A549 (cell line): ENCODE data around the gene ACAN. TPM values are rescaled to one million over a fixed set of nuclear protein-coding genes. Genes with fewer than 3 reads are reported as not detected.

Experiments used
- ATAC-seq, 2 experiments: fragments of 200-7000 bp in 1 of 2; fragments of >200 bp in 1 of 2; cut with Nextera tagmentation in 1 of 2; cut with Tn5 transposase in 1 of 2; 3 replicates each; pipeline versions ENCODE4 v1.8.0 to v1.9.1; 2018 to 2020; ENCODE audit warnings: mild to moderate bottlenecking in 1 of 2, moderate library complexity in 1 of 2
- CTCF ChIA-PET: fragments of 300-600 bp; sonication (Branson Sonifier 250); formaldehyde crosslinking; extraction: SDS; loops from one replicate; lab custom pipeline; 2021; ENCODE audit warnings: antibody characterized with exemption, inconsistent platforms; lab: Yijun Ruan, JAX
- POLR2A ChIA-PET: fragments of 350-600 bp; formaldehyde crosslinking; extraction: SDS; loops from one replicate; lab custom pipeline; 2021; ENCODE audit warnings: antibody characterized with exemption, inconsistent platforms; lab: Yijun Ruan, JAX
- DNase-seq, 2 experiments: peaks; one replicate each; pipeline versions ENCODE4 v3.0.0 to v3.0.0-alpha.2; 2011 to 2016; ENCODE audit warnings: low read depth in 1 of 2, low spot score in 1 of 2
- FAIRE-seq: peaks from 2 replicates; lab custom pipeline; 2011; peaks lifted over from hg19 to GRCh38; lab: Jason Lieb, UNC
- H3K27ac ChIP-seq, 2 experiments: fragments of >200 bp; sonication (Bioruptor Twin); formaldehyde crosslinking; 3 replicates each; pipeline ENCODE4 v1.5.1; 2016 to 2017
- H3K4me1 ChIP-seq: fragments of >200 bp; sonication (Bioruptor Twin); formaldehyde crosslinking; 3 replicates; pipeline ENCODE4 v1.6.1; 2016
- H3K4me2 ChIP-seq: fragments of >200 bp; sonication (Bioruptor Twin); formaldehyde crosslinking; 3 replicates; pipeline ENCODE4 v1.6.1; 2016
- H3K4me3 ChIP-seq: fragments of >200 bp; sonication (Bioruptor Twin); formaldehyde crosslinking; 3 replicates; pipeline ENCODE4 v1.5.1; 2016
- H3K9me3 ChIP-seq: fragments of >200 bp; sonication (Bioruptor Twin); formaldehyde crosslinking; 3 replicates; pipeline ENCODE4 v1.6.1; 2016
- CHD2 ChIP-seq: fragments of 150-350 bp; IDR thresholded peaks from 2 replicates; pipeline ENCODE4 v1.6.1; 2014; ENCODE audit warnings: low read length; ENCODE audit not compliant: partially characterized antibody
- EHF ChIP-seq: fragments of 250-450 bp; sonication (Bioruptor Pico); IDR thresholded peaks from 2 replicates; pipeline ENCODE4 v1.5.0; 2020; ENCODE audit warnings: mild to moderate bottlenecking
- EHMT2 ChIP-seq: fragments of 200-600 bp; sonication (generic); IDR thresholded peaks from 2 replicates; pipeline ENCODE4 v1.6.1; 2016; ENCODE audit warnings: antibody characterized with exemption, low read depth, mild to moderate bottlenecking, moderate library complexity
- ELK1 ChIP-seq: fragments of 150-350 bp; IDR thresholded peaks from 2 replicates; pipeline ENCODE4 v1.6.1; 2014; ENCODE audit warnings: low read depth, mild to moderate bottlenecking, low read length
- ESRRA ChIP-seq: fragments of 150-350 bp; IDR thresholded peaks from 2 replicates; pipeline ENCODE4 v1.6.1; 2014; ENCODE audit warnings: mild to moderate bottlenecking, low read length, borderline replicate concordance
- FOSB ChIP-seq: fragments of 250-450 bp; sonication (Bioruptor Pico); IDR thresholded peaks from 2 replicates; pipeline ENCODE4 v1.5.0; 2020; ENCODE audit warnings: mild to moderate bottlenecking, moderate library complexity
- HDAC2 ChIP-seq: fragments of 200-600 bp; sonication (generic); IDR thresholded peaks from 2 replicates; pipeline ENCODE4 v1.6.1; 2016
- HES2 ChIP-seq: fragments of >200 bp; sonication (Bioruptor Twin); formaldehyde crosslinking; IDR thresholded peaks from 2 replicates; pipeline ENCODE4 v1.6.1; 2016
- HOXA7 ChIP-seq: fragments of 250-450 bp; sonication (Bioruptor Pico); IDR thresholded peaks from 2 replicates; pipeline ENCODE4 v1.5.0; 2020; ENCODE audit warnings: mild to moderate bottlenecking, moderate library complexity
- HOXB13 ChIP-seq: fragments of 250-450 bp; sonication (Bioruptor Pico); IDR thresholded peaks from 2 replicates; pipeline ENCODE4 v1.5.0; 2020; ENCODE audit warnings: low read depth, mild to moderate bottlenecking, moderate library complexity
- JUN ChIP-seq, 2 experiments: fragments of >200 bp; sonication (Bioruptor Twin); formaldehyde crosslinking; IDR thresholded peaks; 2 replicates in 1 of 2; 3 replicates in 1 of 2; pipeline ENCODE4 v1.6.1; 2016 to 2017
- NR3C1 ChIP-seq: fragments of >200 bp; sonication (Bioruptor Twin); formaldehyde crosslinking; IDR thresholded peaks from 3 replicates; pipeline ENCODE4 v1.6.1; 2017
- PHF8 ChIP-seq: fragments of 200-600 bp; sonication (generic); IDR thresholded peaks from 2 replicates; pipeline ENCODE4 v1.6.1; 2016; ENCODE audit warnings: low read depth, mild to moderate bottlenecking, antibody characterized with exemption, moderate library complexity, borderline replicate concordance
- RCOR1 ChIP-seq: fragments of 150-350 bp; IDR thresholded peaks from 2 replicates; pipeline ENCODE4 v1.6.1; 2014; ENCODE audit warnings: antibody characterized with exemption, low read length, low read depth
- RNF2 ChIP-seq: fragments of 200-600 bp; sonication (generic); IDR thresholded peaks from 2 replicates; pipeline ENCODE4 v1.6.1; 2016; ENCODE audit warnings: low read depth, mild to moderate bottlenecking, antibody characterized with exemption, moderate library complexity, borderline replicate concordance
- SREBF2 ChIP-seq: fragments of 450-650 bp; IDR thresholded peaks from 2 replicates; pipeline ENCODE4 v1.6.1; 2014; ENCODE audit warnings: mild to moderate bottlenecking, moderate library complexity
- TP53 ChIP-seq: fragments of 250-450 bp; sonication (Bioruptor Pico); IDR thresholded peaks from 2 replicates; pipeline ENCODE4 v1.5.0; 2021; ENCODE audit warnings: mild to moderate bottlenecking, moderate library complexity
- ZC3H11A ChIP-seq: fragments of 450-650 bp; IDR thresholded peaks from 2 replicates; pipeline ENCODE4 v1.6.1; 2014; ENCODE audit warnings: antibody characterized with exemption, mild to moderate bottlenecking
- ZFP36 ChIP-seq: fragments of 450-650 bp; IDR thresholded peaks from 2 replicates; pipeline ENCODE4 v1.6.1; 2014; ENCODE audit warnings: borderline replicate concordance; ENCODE audit not compliant: partially characterized antibody
- ZSCAN20 ChIP-seq: fragments of 250-450 bp; sonication (Bioruptor Pico); IDR thresholded peaks from 2 replicates; pipeline ENCODE4 v1.8.0; 2022; ENCODE audit warnings: mild to moderate bottlenecking, moderate library complexity
- WGBS: methylation state at CpG from one replicate; pipeline ENCODE4 v1.1.6; 2017; ENCODE audit errors: missing lambda C conversion rate; 5-methylcytosine and 5-hydroxymethylcytosine counted together
- polyA plus RNA-seq, 4 experiments: library from polyadenylated mRNA; depleted of rRNA in 3 of 4; stranded (reverse); fragments of >200 nt; fragmentation: RNase III in 1 of 4; extraction: RNeasy Plus Mini Kit Qiagen cat#74134 plus additional on column Dnase treatment in 1 of 4; gene quantifications; 2 replicates in 3 of 4; 3 replicates in 1 of 4; pipeline ENCODE4 v1.2.3, GENCODE V29; 2011 to 2017

ACAN gene
- polyA plus RNA-seq, 2 of the 4 experiments (the other 2 are of a cell fraction) = 0.01 TPM; not detected in 1

GRCh38 chr15:88906551-88906950 is 103.3 kb downstream of the ACAN start:
- H3K4me1 ChIP-seq = peaks cover 32% of the 10 kb centered on the region

GRCh38 chr15:88907111-88907510 is 103.9 kb downstream of the ACAN start:
- Histone ChIP-seq H3K4me2 (no peak overlapping the region), H3K9me3 (no peaks in the 10 kb centered on the region), H3K27ac (no peak overlapping the region; a peak in 1 of 6 replicates), H3K4me3 (no peak overlapping the region), H3K4me1 (peaks cover 37% of the 10 kb centered on the region)
- 88% methylated on average over 12 of the region's 14 CpGs for WGBS
- no peak for DNase-seq
- FAIRE-seq = no peak
- ChIA-PET POLR2A (no interaction called here), CTCF (interaction anchor here (0.7 to 32.8 kb wide), 15 partner anchors 10 to 292 kb away, joined by 3 to 851 read pairs (median 14); partner anchors contain the start of genes HAPLN3 and MFGE8)
- TF ChIP-seq ELK1 (no peak), ZFP36 (no peak), CHD2 (no peak), HES2 (no peak)
- no peak for ATAC-seq

More at GRCh38 chr15:88906551-88906950, 103.3 kb downstream of the ACAN start:
- FAIRE-seq (no peak), DNase-seq (no peak), ATAC-seq (no peak)
- Histone ChIP-seq H3K4me2 (no peak overlapping the region), H3K4me3 (no peak overlapping the region), H3K9me3 (no peaks in the 10 kb centered on the region), H3K27ac (no peak overlapping the region; a peak in 1 of 6 replicates)
- 94% methylated on average over 7 of the region's 7 CpGs for WGBS
- POLR2A ChIA-PET = no interaction called here
- TF ChIP-seq ZSCAN20 (CRISPR knock-in tag) = no peak
- TF ChIP-seq JUN (IDR thresholded peaks at IDR 0.05) = no peak
- no peak for TF ChIP-seq PHF8
- TF ChIP-seq EHF (CRISPR knock-in tag) = no peak
- no peak for TF ChIP-seq EHMT2
- TF ChIP-seq SREBF2 = no peak
- no peak for TF ChIP-seq HOXA7 (CRISPR knock-in tag)
- no peak for TF ChIP-seq NR3C1
- CTCF ChIA-PET = interaction anchor here (0.6 to 32.8 kb wide), 11 partner anchors 10 to 272 kb away, joined by 3 to 851 read pairs (median 57); partner anchors contain the start of genes HAPLN3 and MFGE8

- FAIRE-seq = no peak
- TF ChIP-seq ESRRA (no peak), HDAC2 (no peak), FOSB (CRISPR knock-in tag) (no peak), RCOR1 (no peak), ELK1 (no peak), TP53 (CRISPR knock-in tag) (no peak), ZC3H11A (no peak), RNF2 (no peak), HOXB13 (CRISPR knock-in tag) (no peak)
- TF ChIP-seq, all 56 proteins: peak for 0
- Histone ChIP-seq H3K27ac (peak overlapping the region in 1 of 2 experiments; percentile 52; a peak in 2 of 6 replicates), H3K4me1 (peaks cover 38% of the 10 kb centered on the region), H3K4me2 (no peak overlapping the region), H3K4me3 (no peak overlapping the region), H3K9me3 (no peaks in the 10 kb centered on the region)
- DNase-seq (no peak), ATAC-seq (no peak)
- CTCF ChIA-PET = interaction anchor here (1.0 to 32.8 kb wide), 12 partner anchors 9 to 291 kb away, joined by 3 to 851 read pairs (median 9); partner anchors contain the start of genes HAPLN3 and MFGE8
- 88% methylated on average over 12 of the region's 12 CpGs for WGBS
- POLR2A ChIA-PET = no interaction called here
Observed at GRCh38 chr15:88908123-88908522, 104.9 kb downstream of the ACAN start.
